Measurements from ENCODE around the gene PROSER3.
A peak's percentile ranks its signal among the peaks of the same experiment; 100 is the strongest.
"Not testable (repeated sequence)": the region's sequence is repeated elsewhere in the genome, so short reads cannot be mapped to it uniquely, and the experiment has no call there.

Gene PROSER3

GRCh38 chr19:35755131-35755549, 2.8 kb upstream of the PROSER3 start:
- DNase-seq (ENCODE audit: low spot score) = no peak

- DNase-seq (ENCODE audit: low spot score) = no peak
Observed at GRCh38 chr19:35755550-35756376, 2.2 kb upstream of the PROSER3 start.

- no peak for DNase-seq (ENCODE audit: low spot score)
Observed at GRCh38 chr19:35756377-35757230, 1.4 kb upstream of the PROSER3 start, which contains the start of gene HSPB6. Gene HSPB6, minus strand, starts transcription at chr19:35757029. Its CDS starts 21 bp downstream, at chr19:35757008.

- DNase-seq (ENCODE audit: low spot score) = no peak
Observed at GRCh38 chr19:35757231-35757748, 686 bp upstream of the PROSER3 start.

- no peak for DNase-seq (ENCODE audit: low spot score)
Observed at GRCh38 chr19:35759697-35760096, 1.7 kb downstream of the PROSER3 start.

- DNase-seq (ENCODE audit: low spot score) = no peak
Observed at GRCh38 chr19:35760711-35761349, 2.9 kb downstream of the PROSER3 start.

- no peak for DNase-seq (ENCODE audit: low spot score)
Observed at GRCh38 chr19:35764432-35765315, 6.7 kb downstream of the PROSER3 start.

- DNase-seq (ENCODE audit: low spot score) = no peak
Observed at GRCh38 chr19:35766571-35767104, 8.7 kb downstream of the PROSER3 start.

GRCh38 chr19:35767288-35768081, 9.5 kb downstream of the PROSER3 start:
- DNase-seq (ENCODE audit: low spot score) = no peak

GRCh38 chr19:35768082-35768421, 10.1 kb downstream of the PROSER3 start:
- no peak for DNase-seq (ENCODE audit: low spot score)

- DNase-seq (ENCODE audit: low spot score) = not testable (repeated sequence)
Observed at GRCh38 chr19:35772362-35772761, 14.4 kb downstream of the PROSER3 start.

- no peak for DNase-seq (ENCODE audit: low spot score)
Observed at GRCh38 chr19:35773020-35773806, 15.2 kb downstream of the PROSER3 start.

GRCh38 chr19:35774274-35775045, 16.5 kb downstream of the PROSER3 start:
- no peak for DNase-seq (ENCODE audit: low spot score)

- DNase-seq (ENCODE audit: low spot score) = no peak
Observed at GRCh38 chr19:35775046-35775297, 17.0 kb downstream of the PROSER3 start.

GRCh38 chr19:35775298-35776101, 17.5 kb downstream of the PROSER3 start, which contains the start of gene ARHGAP33:
Gene ARHGAP33, plus strand, starts transcription at chr19:35775564. Its CDS starts 95 bp downstream, at chr19:35775659.
- peak; percentile 99 for DNase-seq (ENCODE audit: low spot score)

GRCh38 chr19:35776102-35776788, 18.3 kb downstream of the PROSER3 start:
- DNase-seq (ENCODE audit: low spot score) = no peak

Measured in HuH-7 (cell line).